ENCODE measurements around the gene IL17C. TPM values are rescaled to one million over a fixed set of nuclear protein-coding genes. Genes with fewer than 3 reads are reported as not detected.
A peak's percentile ranks its signal among the peaks of the same experiment; 100 is the strongest.

The IL17C gene
- total and polyA plus RNA-seq, 9 of the 15 experiments (the other 6 are each of a cell fraction or from before 2014, with no cell fraction given): not detected

DNA sequence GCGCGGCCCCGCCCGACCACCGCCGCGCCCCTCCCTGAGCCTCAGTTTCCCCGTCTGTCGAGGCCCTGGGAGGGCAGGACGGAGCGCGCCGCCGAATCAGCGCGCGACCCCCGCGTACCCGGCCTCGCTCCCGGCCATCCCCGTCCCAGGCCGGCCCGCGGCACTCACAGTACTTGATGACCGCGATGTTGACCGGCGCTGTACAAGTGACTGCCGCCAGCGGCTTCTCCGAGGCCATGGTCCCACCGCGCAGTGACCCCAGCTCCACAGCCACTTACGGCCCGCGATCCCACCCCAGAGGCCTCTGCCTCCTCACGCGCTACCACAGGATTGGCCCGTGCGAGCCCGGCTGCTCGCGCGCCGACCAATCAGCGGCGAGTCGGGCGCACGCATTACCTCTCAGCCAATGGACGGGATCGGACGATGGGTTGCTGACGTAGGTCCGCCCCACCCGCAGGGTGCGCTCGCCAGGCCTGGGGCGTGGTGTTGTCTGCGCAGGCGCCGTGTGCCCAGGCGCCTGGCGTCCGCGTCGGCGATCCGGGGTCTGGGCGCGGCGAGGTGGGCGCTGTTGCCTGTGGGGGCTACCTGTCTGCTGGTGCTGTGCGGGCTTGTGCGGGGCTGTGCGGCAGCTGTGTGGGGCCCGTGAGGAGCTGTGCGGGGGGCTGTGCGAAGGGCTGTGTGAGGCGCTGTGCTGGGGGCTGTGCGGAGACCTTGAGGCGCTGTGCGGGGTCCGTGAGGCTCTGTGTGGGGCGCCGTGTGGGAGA lies 24.7 kb downstream of the IL17C start, which contains the start of gene MVD (continued):
- TF ChIP-seq, protein P1, sequence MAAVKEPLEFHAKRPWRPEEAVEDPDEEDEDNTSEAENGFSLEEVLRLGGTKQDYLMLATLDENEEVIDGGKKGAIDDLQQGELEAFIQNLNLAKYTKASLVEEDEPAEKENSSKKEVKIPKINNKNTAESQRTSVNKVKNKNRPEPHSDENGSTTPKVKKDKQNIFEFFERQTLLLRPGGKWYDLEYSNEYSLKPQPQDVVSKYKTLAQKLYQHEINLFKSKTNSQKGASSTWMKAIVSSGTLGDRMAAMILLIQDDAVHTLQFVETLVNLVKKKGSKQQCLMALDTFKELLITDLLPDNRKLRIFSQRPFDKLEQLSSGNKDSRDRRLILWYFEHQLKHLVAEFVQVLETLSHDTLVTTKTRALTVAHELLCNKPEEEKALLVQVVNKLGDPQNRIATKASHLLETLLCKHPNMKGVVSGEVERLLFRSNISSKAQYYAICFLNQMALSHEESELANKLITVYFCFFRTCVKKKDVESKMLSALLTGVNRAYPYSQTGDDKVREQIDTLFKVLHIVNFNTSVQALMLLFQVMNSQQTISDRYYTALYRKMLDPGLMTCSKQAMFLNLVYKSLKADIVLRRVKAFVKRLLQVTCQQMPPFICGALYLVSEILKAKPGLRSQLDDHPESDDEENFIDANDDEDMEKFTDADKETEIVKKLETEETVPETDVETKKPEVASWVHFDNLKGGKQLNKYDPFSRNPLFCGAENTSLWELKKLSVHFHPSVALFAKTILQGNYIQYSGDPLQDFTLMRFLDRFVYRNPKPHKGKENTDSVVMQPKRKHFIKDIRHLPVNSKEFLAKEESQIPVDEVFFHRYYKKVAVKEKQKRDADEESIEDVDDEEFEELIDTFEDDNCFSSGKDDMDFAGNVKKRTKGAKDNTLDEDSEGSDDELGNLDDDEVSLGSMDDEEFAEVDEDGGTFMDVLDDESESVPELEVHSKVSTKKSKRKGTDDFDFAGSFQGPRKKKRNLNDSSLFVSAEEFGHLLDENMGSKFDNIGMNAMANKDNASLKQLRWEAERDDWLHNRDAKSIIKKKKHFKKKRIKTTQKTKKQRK (IDR thresholded peaks at IDR 0.05; ENCODE audit: borderline replicate concordance, low read depth, low read length): no peak
- TF ChIP-seq, protein P2, sequence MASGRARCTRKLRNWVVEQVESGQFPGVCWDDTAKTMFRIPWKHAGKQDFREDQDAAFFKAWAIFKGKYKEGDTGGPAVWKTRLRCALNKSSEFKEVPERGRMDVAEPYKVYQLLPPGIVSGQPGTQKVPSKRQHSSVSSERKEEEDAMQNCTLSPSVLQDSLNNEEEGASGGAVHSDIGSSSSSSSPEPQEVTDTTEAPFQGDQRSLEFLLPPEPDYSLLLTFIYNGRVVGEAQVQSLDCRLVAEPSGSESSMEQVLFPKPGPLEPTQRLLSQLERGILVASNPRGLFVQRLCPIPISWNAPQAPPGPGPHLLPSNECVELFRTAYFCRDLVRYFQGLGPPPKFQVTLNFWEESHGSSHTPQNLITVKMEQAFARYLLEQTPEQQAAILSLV (tag; IDR thresholded peaks at IDR 0.05): no peak
- TF ChIP-seq TAF1 (IDR thresholded peaks at IDR 0.05; ENCODE audit: control insufficient read depth, extremely low read depth, insufficient read depth, low read length, severe bottlenecking) (peak; percentile 81), ZNF217 (CRISPR knock-in tag; IDR thresholded peaks at IDR 0.05) (no peak), CBX8 (IDR thresholded peaks at IDR 0.05; ENCODE audit: borderline replicate concordance, extremely low read depth, low read depth, low read length, poor library complexity, severe bottlenecking) (no peak), PHF20 (IDR thresholded peaks at IDR 0.05; ENCODE audit: partially characterized antibody) (peak; percentile 54), HCFC1 (IDR thresholded peaks at IDR 0.05; ENCODE audit: low read depth, low read length) (peak; percentile 72), FOXK2 (conservative IDR thresholded peaks at IDR 0.05 in 1 of 2, IDR thresholded peaks at IDR 0.05 in 1 of 2; ENCODE audit: low read depth in 2 of 2) (peak in 1 of 2 experiments; percentile 49; a peak in 1 of 4 replicates)
- TF ChIP-seq, protein P3, sequence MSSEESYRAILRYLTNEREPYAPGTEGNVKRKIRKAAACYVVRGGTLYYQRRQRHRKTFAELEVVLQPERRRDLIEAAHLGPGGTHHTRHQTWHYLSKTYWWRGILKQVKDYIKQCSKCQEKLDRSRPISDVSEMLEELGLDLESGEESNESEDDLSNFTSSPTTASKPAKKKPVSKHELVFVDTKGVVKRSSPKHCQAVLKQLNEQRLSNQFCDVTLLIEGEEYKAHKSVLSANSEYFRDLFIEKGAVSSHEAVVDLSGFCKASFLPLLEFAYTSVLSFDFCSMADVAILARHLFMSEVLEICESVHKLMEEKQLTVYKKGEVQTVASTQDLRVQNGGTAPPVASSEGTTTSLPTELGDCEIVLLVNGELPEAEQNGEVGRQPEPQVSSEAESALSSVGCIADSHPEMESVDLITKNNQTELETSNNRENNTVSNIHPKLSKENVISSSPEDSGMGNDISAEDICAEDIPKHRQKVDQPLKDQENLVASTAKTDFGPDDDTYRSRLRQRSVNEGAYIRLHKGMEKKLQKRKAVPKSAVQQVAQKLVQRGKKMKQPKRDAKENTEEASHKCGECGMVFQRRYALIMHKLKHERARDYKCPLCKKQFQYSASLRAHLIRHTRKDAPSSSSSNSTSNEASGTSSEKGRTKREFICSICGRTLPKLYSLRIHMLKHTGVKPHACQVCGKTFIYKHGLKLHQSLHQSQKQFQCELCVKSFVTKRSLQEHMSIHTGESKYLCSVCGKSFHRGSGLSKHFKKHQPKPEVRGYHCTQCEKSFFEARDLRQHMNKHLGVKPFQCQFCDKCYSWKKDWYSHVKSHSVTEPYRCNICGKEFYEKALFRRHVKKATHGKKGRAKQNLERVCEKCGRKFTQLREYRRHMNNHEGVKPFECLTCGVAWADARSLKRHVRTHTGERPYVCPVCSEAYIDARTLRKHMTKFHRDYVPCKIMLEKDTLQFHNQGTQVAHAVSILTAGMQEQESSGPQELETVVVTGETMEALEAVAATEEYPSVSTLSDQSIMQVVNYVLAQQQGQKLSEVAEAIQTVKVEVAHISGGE (CRISPR knock-in tag; IDR thresholded peaks at IDR 0.05): peak in 1 of 3 experiments; percentile 64; a peak in 2 of 6 replicates
- TF ChIP-seq, protein P4, sequence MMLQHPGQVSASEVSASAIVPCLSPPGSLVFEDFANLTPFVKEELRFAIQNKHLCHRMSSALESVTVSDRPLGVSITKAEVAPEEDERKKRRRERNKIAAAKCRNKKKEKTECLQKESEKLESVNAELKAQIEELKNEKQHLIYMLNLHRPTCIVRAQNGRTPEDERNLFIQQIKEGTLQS (IDR thresholded peaks at IDR 0.05): no peak
- TF ChIP-seq, protein P4 (CRISPR knock-in tag; conservative IDR thresholded peaks at IDR 0.05): peak; percentile 68
- TF ChIP-seq, protein P5, sequence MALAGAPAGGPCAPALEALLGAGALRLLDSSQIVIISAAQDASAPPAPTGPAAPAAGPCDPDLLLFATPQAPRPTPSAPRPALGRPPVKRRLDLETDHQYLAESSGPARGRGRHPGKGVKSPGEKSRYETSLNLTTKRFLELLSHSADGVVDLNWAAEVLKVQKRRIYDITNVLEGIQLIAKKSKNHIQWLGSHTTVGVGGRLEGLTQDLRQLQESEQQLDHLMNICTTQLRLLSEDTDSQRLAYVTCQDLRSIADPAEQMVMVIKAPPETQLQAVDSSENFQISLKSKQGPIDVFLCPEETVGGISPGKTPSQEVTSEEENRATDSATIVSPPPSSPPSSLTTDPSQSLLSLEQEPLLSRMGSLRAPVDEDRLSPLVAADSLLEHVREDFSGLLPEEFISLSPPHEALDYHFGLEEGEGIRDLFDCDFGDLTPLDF (CRISPR knock-in tag; IDR thresholded peaks at IDR 0.05): no peak
- TF ChIP-seq, protein P6, sequence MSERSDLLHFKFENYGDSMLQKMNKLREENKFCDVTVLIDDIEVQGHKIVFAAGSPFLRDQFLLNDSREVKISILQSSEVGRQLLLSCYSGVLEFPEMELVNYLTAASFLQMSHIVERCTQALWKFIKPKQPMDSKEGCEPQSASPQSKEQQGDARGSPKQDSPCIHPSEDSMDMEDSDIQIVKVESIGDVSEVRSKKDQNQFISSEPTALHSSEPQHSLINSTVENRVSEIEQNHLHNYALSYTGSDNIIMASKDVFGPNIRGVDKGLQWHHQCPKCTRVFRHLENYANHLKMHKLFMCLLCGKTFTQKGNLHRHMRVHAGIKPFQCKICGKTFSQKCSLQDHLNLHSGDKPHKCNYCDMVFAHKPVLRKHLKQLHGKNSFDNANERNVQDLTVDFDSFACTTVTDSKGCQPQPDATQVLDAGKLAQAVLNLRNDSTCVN (CRISPR knock-in tag; IDR thresholded peaks at IDR 0.05): 0 out of 2 replicates have a peak, but pooled peaks have one; percentile 47

Data from K562 (cell line).